GM18870 (cell line): ENCODE results near the gene MPZL3.
"Not testable (repeated sequence)": the region's sequence is repeated elsewhere in the genome, so short reads cannot be mapped to it uniquely, and the experiment has no call there.

ENCODE experiments used
- ATAC-seq: cut with Tn5 transposase; IDR thresholded peaks from one replicate; pipeline ENCODE4 v1.9.1; 2021; ENCODE audit warnings: moderate library complexity; ENCODE audit not compliant: unreplicated experiment

The MPZL3 gene

GRCh38 chr11:118213201-118213600 lies 39.0 kb downstream of the MPZL3 start:
- no peak for ATAC-seq

GRCh38 chr11:118212781-118213191 lies 39.4 kb downstream of the MPZL3 start:
- ATAC-seq: no peak

- ATAC-seq: no peak
These were observed 39.9 kb downstream of the MPZL3 start for GRCh38 chr11:118212131-118212725.

- ATAC-seq: no peak
These were observed 41.2 kb downstream of the MPZL3 start for GRCh38 chr11:118211006-118211405.

- ATAC-seq: no peak
These were observed 41.8 kb downstream of the MPZL3 start for GRCh38 chr11:118210323-118210722.

- no peak for ATAC-seq
These were observed 43.1 kb downstream of the MPZL3 start for GRCh38 chr11:118209033-118209432.

- no peak for ATAC-seq
These were observed 45.1 kb downstream of the MPZL3 start for GRCh38 chr11:118207079-118207478.

- ATAC-seq: no peak
These were observed 45.7 kb downstream of the MPZL3 start for GRCh38 chr11:118206391-118207031.

- no peak for ATAC-seq
These were observed 46.4 kb downstream of the MPZL3 start for GRCh38 chr11:118205606-118206378.

GRCh38 chr11:118202599-118203422 lies 49.4 kb downstream of the MPZL3 start:
- no peak for ATAC-seq

- ATAC-seq: no peak
These were observed 50.2 kb downstream of the MPZL3 start for GRCh38 chr11:118201966-118202365.

GRCh38 chr11:118200901-118201680 lies 51.1 kb downstream of the MPZL3 start:
- no peak for ATAC-seq

GRCh38 chr11:118200497-118200896 lies 51.7 kb downstream of the MPZL3 start:
- ATAC-seq: no peak

GRCh38 chr11:118199135-118199534 lies 53.0 kb downstream of the MPZL3 start:
- no peak for ATAC-seq

GRCh38 chr11:118198370-118198769 lies 53.8 kb downstream of the MPZL3 start:
- no peak for ATAC-seq

- ATAC-seq: no peak
These were observed 57.1 kb downstream of the MPZL3 start for GRCh38 chr11:118194835-118195627.

- ATAC-seq: no peak
These were observed 58.1 kb downstream of the MPZL3 start for GRCh38 chr11:118193910-118194566.

- ATAC-seq: not testable (repeated sequence)
These were observed 59.3 kb downstream of the MPZL3 start for GRCh38 chr11:118192817-118193216.

GRCh38 chr11:118190942-118191506 lies 61.1 kb downstream of the MPZL3 start:
- ATAC-seq: not testable (repeated sequence)
